C4-2B (cell line): ENCODE data around the gene F12.

Experiments used
- ZFX ChIP-seq: fragments of 450-650 bp; IDR thresholded peaks from 2 replicates; pipeline ENCODE4 v1.6.1; 2017
- TF ChIP-seq, protein P1 (sequence below): fragments of 450-650 bp; conservative IDR thresholded peaks from 2 replicates; pipeline ENCODE4 v1.5.1; 2017; ENCODE audit warnings: mild to moderate bottlenecking

DNA sequence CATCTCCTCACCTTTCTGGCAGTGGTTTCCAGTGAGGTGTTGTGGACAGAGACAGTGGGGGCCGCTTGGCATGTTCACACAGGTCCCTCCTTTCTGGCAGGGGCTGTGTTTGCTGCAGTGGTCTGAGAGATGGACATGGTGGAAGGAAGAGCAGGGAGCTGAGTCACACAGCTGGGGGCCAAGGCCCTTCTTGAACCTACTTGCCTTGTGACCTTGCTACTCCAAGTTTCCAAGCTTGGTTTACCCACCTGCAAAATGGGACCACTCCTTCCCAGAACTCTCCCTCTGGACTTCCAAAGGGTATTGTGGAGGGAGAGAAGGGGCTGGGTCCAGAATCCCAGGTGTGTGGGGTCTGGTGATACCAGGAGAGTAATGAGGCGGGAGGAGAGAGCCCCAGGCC lies 4.1 kb downstream of the F12 start:
- TF ChIP-seq, protein P1, sequence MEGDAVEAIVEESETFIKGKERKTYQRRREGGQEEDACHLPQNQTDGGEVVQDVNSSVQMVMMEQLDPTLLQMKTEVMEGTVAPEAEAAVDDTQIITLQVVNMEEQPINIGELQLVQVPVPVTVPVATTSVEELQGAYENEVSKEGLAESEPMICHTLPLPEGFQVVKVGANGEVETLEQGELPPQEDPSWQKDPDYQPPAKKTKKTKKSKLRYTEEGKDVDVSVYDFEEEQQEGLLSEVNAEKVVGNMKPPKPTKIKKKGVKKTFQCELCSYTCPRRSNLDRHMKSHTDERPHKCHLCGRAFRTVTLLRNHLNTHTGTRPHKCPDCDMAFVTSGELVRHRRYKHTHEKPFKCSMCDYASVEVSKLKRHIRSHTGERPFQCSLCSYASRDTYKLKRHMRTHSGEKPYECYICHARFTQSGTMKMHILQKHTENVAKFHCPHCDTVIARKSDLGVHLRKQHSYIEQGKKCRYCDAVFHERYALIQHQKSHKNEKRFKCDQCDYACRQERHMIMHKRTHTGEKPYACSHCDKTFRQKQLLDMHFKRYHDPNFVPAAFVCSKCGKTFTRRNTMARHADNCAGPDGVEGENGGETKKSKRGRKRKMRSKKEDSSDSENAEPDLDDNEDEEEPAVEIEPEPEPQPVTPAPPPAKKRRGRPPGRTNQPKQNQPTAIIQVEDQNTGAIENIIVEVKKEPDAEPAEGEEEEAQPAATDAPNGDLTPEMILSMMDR = no peak
- TF ChIP-seq ZFX = no peak
